SK-N-DZ (cell line): ENCODE measurements around the gene SPP2. TPM values are rescaled to one million over a fixed set of nuclear protein-coding genes. Genes with fewer than 3 reads are reported as not detected.

Experiments
- DNase-seq: peaks from one replicate; pipeline ENCODE4 v3.0.0-alpha.2; 2015; ENCODE audit warnings: low spot score
- polyA plus RNA-seq, 2 experiments: library from polyadenylated mRNA; depleted of rRNA; stranded (reverse); fragments of >200 nt; gene quantifications; 2 replicates each; pipeline ENCODE4 v1.2.3, GENCODE V29; 2014

The SPP2 gene
- not detected in 2 replicates for polyA plus RNA-seq (2014; cell fraction: cytosol; rRNA removed)
- not detected in 2 replicates for polyA plus RNA-seq (2014; cell fraction: nucleus; rRNA removed)

GRCh38 chr2:234050455-234051135, at the start of gene SPP2:
TSS of gene SPP2 (plus strand) at chr2:234050702. CDS start at chr2:234050787, 85 bp downstream.
- DNase-seq, result no peak

- DNase-seq, result no peak
These were observed 48.9 kb upstream of the SPP2 start for GRCh38 chr2:234001380-234002160.

GRCh38 chr2:234002281-234002680, 48.2 kb upstream of the SPP2 start:
- DNase-seq, result no peak

- DNase-seq, result no peak
These were observed 46.4 kb upstream of the SPP2 start for GRCh38 chr2:234003972-234004617.

GRCh38 chr2:234005126-234005525, 45.4 kb upstream of the SPP2 start:
- DNase-seq, result no peak

- no peak for DNase-seq
These were observed 44.0 kb upstream of the SPP2 start for GRCh38 chr2:234006501-234006900.

GRCh38 chr2:234014427-234014826, 36.1 kb upstream of the SPP2 start:
- DNase-seq, result no peak

GRCh38 chr2:234015861-234016260, 34.6 kb upstream of the SPP2 start:
- DNase-seq, result no peak

- no peak for DNase-seq
These were observed 30.6 kb upstream of the SPP2 start for GRCh38 chr2:234019896-234020295.

GRCh38 chr2:234020332-234020731, 30.2 kb upstream of the SPP2 start:
- no peak for DNase-seq

GRCh38 chr2:234022424-234022823, 28.1 kb upstream of the SPP2 start:
- no peak for DNase-seq

- DNase-seq, result no peak
These were observed 26.2 kb upstream of the SPP2 start for GRCh38 chr2:234024304-234024703.

- DNase-seq, result no peak
These were observed 25.0 kb upstream of the SPP2 start for GRCh38 chr2:234025466-234025865.

GRCh38 chr2:234025891-234026401, 24.6 kb upstream of the SPP2 start:
- no peak for DNase-seq

GRCh38 chr2:234026693-234027254, 23.7 kb upstream of the SPP2 start:
- DNase-seq, result no peak

- no peak for DNase-seq
These were observed 22.9 kb upstream of the SPP2 start for GRCh38 chr2:234027641-234028040.

- DNase-seq, result no peak
These were observed 21.3 kb upstream of the SPP2 start for GRCh38 chr2:234029150-234029733.

GRCh38 chr2:234031207-234031606, 19.3 kb upstream of the SPP2 start:
- no peak for DNase-seq

- DNase-seq, result no peak
These were observed 18.1 kb upstream of the SPP2 start for GRCh38 chr2:234032279-234032856.

GRCh38 chr2:234033174-234033573, 17.3 kb upstream of the SPP2 start:
- no peak for DNase-seq

GRCh38 chr2:234033885-234034284, 16.6 kb upstream of the SPP2 start:
- DNase-seq, result no peak
